T-helper 2 cell treated with Interferon-gamma antibody and Interleukin-4, amounts not matched to agents 5 μg/mL and 100 μg/mL, for 36 hours (primary cell): ENCODE measurements around the gene LNX2.

Source experiments
- DNase-seq: peaks from one replicate; pipeline ENCODE4 v3.0.0; 2021; ENCODE audit warnings: low spot score
- H3K27ac Mint-ChIP-seq: one replicate; pipeline ENCODE4 v1.8.0; 2021; ENCODE audit warnings: mild to moderate bottlenecking, mixed read lengths
- H3K27me3 Mint-ChIP-seq: one replicate; pipeline ENCODE4 v1.8.0; 2021; ENCODE audit warnings: low read depth, mixed read lengths
- H3K36me3 Mint-ChIP-seq: one replicate; pipeline ENCODE4 v1.8.0; 2021; ENCODE audit warnings: low read depth, mixed read lengths
- H3K4me1 Mint-ChIP-seq: one replicate; pipeline ENCODE4 v1.8.0; 2021; ENCODE audit warnings: low read depth, mixed read lengths
- H3K4me3 Mint-ChIP-seq: one replicate; pipeline ENCODE4 v1.8.0; 2022; ENCODE audit warnings: mild to moderate bottlenecking, moderate library complexity, mixed read lengths
- H3K9me3 Mint-ChIP-seq: one replicate; pipeline ENCODE4 v1.8.0; 2021; ENCODE audit warnings: mixed read lengths

The LNX2 gene

GRCh38 chr13:27613628-27614027 is 6.7 kb downstream of the LNX2 start:
- Mint-ChIP-seq H3K36me3 (peaks cover 16% of the 10 kb centered on the region), H3K9me3 (peaks cover 9% of the 10 kb centered on the region), H3K27me3 (no peaks in the 10 kb centered on the region), H3K4me1 (peaks cover 28% of the 10 kb centered on the region), H3K4me3 (no peak overlapping the region), H3K27ac (no peak overlapping the region)
- no peak for DNase-seq

DNA sequence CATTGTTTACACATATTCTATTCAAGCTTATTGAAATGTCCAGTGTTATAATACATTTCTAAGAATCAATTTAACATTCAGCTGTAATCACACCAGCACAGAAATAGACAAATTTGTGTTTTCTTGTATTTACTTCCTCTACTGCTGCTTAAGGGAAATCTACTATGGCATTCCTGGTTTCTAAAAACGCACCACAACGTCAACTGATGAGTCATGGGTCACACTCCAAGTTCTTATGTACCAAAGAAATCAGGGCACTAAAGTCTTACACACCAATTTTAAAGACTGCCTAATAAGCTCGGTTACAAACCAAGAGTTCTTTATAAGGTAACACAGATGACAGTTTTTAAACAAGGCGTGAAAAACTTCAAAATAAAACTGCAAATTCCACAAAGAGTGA is 13.2 kb downstream of the LNX2 start:
- peaks cover 3% of the 10 kb centered on the region for H3K36me3 Mint-ChIP-seq
- no peak for DNase-seq
- H3K4me1 Mint-ChIP-seq = peaks cover 14% of the 10 kb centered on the region
- no peak overlapping the region for H3K27ac Mint-ChIP-seq
- H3K9me3 Mint-ChIP-seq = no peaks in the 10 kb centered on the region
- H3K27me3 Mint-ChIP-seq = no peaks in the 10 kb centered on the region
- no peak overlapping the region for H3K4me3 Mint-ChIP-seq

- Mint-ChIP-seq H3K36me3 (peaks cover 2% of the 10 kb centered on the region), H3K4me3 (no peak overlapping the region), H3K9me3 (no peaks in the 10 kb centered on the region), H3K4me1 (peaks cover 13% of the 10 kb centered on the region), H3K27me3 (no peaks in the 10 kb centered on the region), H3K27ac (no peak overlapping the region)
- DNase-seq = no peak
Measured at GRCh38 chr13:27605610-27606200, 14.6 kb downstream of the LNX2 start.

GRCh38 chr13:27605099-27605498 is 15.2 kb downstream of the LNX2 start:
- Mint-ChIP-seq H3K27ac (no peak overlapping the region), H3K4me3 (no peak overlapping the region), H3K4me1 (peaks cover 11% of the 10 kb centered on the region), H3K27me3 (no peaks in the 10 kb centered on the region), H3K36me3 (peaks cover 2% of the 10 kb centered on the region), H3K9me3 (no peaks in the 10 kb centered on the region)
- no peak for DNase-seq

GRCh38 chr13:27601803-27602202 is 18.5 kb downstream of the LNX2 start:
- Mint-ChIP-seq H3K4me1 (peaks cover 14% of the 10 kb centered on the region), H3K36me3 (peaks cover 2% of the 10 kb centered on the region), H3K27ac (no peak overlapping the region), H3K4me3 (no peak overlapping the region), H3K27me3 (no peaks in the 10 kb centered on the region), H3K9me3 (no peaks in the 10 kb centered on the region)
- DNase-seq = no peak

GRCh38 chr13:27601208-27601607 is 19.1 kb downstream of the LNX2 start:
- Mint-ChIP-seq H3K4me1 (peaks cover 14% of the 10 kb centered on the region), H3K27ac (no peak overlapping the region), H3K4me3 (no peak overlapping the region), H3K27me3 (no peaks in the 10 kb centered on the region), H3K36me3 (peaks cover 2% of the 10 kb centered on the region), H3K9me3 (no peaks in the 10 kb centered on the region)
- no peak for DNase-seq

DNA sequence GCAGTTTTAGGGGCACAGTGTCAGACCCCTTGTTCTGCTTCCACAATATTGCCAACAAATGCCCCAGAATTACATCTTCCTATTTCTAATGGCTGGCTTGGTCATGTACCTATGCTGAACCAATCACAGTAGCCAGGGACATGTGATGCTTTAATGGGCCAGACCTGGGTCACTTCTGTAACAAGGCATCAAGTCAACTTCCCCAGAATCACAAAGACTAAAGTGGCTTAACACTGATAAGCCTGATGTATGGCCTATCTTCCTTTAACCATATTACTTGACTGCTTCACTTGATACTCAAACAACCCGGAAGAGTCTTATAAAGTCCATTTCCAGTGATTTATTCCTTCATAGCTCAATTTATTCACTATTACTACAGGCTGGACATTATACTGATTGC is 19.6 kb downstream of the LNX2 start:
- Mint-ChIP-seq H3K27ac (no peak overlapping the region), H3K36me3 (no peaks in the 10 kb centered on the region), H3K4me3 (no peak overlapping the region), H3K4me1 (peaks cover 11% of the 10 kb centered on the region), H3K27me3 (no peaks in the 10 kb centered on the region), H3K9me3 (no peaks in the 10 kb centered on the region)
- no peak for DNase-seq

DNA sequence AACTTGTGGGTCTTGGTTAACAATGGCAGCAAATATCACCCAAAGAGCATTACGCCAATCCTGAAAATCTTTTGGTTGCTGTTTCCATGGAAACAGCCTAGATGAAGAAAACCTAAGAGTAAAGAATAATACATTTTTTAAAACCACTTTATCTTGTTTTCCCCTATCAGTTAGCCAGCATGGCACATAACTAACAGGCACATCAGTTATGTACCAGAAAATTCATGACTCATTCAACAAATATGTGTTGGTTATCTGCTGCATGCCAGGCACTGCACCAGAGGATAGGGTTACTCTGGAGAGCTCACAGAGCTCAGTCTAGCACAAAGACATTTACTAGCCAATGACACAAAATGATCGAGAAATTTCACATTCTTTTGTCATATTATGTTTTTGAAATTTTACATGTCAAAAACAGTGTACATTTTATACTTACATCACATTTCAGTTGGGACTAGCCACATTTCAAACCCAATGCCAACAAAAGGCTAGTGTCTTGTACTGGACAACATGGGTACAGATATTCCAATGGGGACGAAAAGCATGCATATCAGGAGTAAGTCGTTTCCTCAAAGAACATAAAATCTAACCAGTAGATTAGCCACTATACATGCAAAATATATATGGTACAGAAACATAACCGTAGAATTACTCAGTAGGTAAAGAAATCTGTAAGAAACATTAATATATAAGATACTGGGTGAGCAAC is 20.3 kb downstream of the LNX2 start:
- Mint-ChIP-seq H3K27me3 (no peaks in the 10 kb centered on the region), H3K9me3 (no peaks in the 10 kb centered on the region), H3K27ac (no peak overlapping the region), H3K36me3 (no peaks in the 10 kb centered on the region), H3K4me1 (peaks cover 10% of the 10 kb centered on the region), H3K4me3 (no peak overlapping the region)
- no peak for DNase-seq

GRCh38 chr13:27599096-27599495 is 21.2 kb downstream of the LNX2 start:
- no peaks in the 10 kb centered on the region for H3K27me3 Mint-ChIP-seq
- H3K4me3 Mint-ChIP-seq = no peak overlapping the region
- DNase-seq = no peak
- no peak overlapping the region for H3K27ac Mint-ChIP-seq
- no peaks in the 10 kb centered on the region for H3K36me3 Mint-ChIP-seq
- H3K9me3 Mint-ChIP-seq = no peaks in the 10 kb centered on the region
- peaks cover 10% of the 10 kb centered on the region for H3K4me1 Mint-ChIP-seq

DNA sequence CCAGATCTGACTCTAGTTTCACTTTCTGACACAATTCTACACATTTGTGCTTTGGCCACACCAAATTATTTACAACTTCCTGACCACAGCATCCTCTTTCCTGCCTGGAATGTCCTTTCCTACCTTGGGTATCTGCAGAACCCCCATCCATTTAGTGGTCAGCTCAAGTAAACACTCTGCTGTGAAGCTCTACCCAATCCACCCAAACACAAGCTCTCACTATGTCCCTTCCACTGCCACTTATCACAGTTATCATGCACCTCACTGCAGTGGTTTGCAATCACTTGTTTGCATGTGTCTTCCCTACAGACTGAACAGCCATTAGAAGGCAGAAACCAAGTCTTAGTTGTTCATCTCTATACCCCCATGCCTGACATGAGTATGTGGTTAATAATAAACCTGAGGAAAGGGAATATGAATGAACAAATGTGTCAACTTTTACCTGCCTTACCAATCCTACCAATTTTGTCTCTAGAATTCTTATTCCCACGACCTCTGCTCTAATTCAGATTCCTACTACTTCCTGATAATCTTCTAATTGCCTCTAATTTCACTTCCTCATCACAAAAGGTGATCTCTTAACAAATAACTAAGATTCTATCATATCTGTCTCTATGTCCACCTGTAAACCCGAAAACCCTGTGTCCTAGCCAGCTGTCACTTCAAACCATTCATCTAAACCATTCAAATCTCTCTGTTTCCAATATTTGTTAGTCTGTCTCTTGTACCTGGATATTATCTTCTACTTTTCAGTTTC is 25.1 kb downstream of the LNX2 start:
- Mint-ChIP-seq H3K27me3 (no peaks in the 10 kb centered on the region), H3K27ac (no peak overlapping the region), H3K36me3 (no peaks in the 10 kb centered on the region), H3K4me1 (peaks cover 4% of the 10 kb centered on the region), H3K9me3 (no peaks in the 10 kb centered on the region), H3K4me3 (no peak overlapping the region)
- DNase-seq = no peak

GRCh38 chr13:27593267-27593666 is 27.1 kb downstream of the LNX2 start:
- H3K27me3 Mint-ChIP-seq = no peaks in the 10 kb centered on the region
- no peaks in the 10 kb centered on the region for H3K4me1 Mint-ChIP-seq
- H3K27ac Mint-ChIP-seq = no peak overlapping the region
- no peak overlapping the region for H3K4me3 Mint-ChIP-seq
- H3K9me3 Mint-ChIP-seq = no peaks in the 10 kb centered on the region
- DNase-seq = no peak
- no peaks in the 10 kb centered on the region for H3K36me3 Mint-ChIP-seq

- Mint-ChIP-seq H3K9me3 (no peaks in the 10 kb centered on the region), H3K27me3 (no peaks in the 10 kb centered on the region), H3K4me1 (no peaks in the 10 kb centered on the region), H3K36me3 (no peaks in the 10 kb centered on the region), H3K27ac (no peak overlapping the region), H3K4me3 (no peak overlapping the region)
- DNase-seq = no peak
Measured at GRCh38 chr13:27592865-27593264, 27.5 kb downstream of the LNX2 start.

DNA sequence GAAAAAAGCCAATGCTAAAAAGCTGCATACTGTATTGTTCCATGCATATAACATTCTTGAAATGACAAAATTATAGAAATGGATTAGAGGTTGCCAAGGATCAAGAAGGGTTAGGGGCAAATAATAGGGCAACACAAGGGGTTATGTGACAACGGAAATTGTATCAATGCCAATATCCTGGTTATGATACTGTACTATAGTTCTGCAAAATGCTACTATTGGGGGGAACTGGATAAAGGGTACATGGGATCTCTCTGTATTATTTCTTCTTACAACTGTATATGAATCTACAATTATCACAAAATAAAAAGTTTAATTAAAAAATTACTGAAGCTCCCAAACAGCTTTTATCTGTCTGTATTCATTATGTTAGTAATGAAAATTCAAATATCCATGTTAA is 31.9 kb downstream of the LNX2 start:
- no peak for DNase-seq

GRCh38 chr13:27587095-27587746 is 33.1 kb downstream of the LNX2 start:
- Mint-ChIP-seq H3K36me3 (no peaks in the 10 kb centered on the region), H3K4me1 (peaks cover 22% of the 10 kb centered on the region), H3K9me3 (no peaks in the 10 kb centered on the region), H3K27me3 (no peaks in the 10 kb centered on the region), H3K4me3 (no peak overlapping the region), H3K27ac (no peak overlapping the region)
- no peak for DNase-seq

More for the DNA sequence above, 31.9 kb downstream of the LNX2 start:
- H3K27me3 Mint-ChIP-seq = no peaks in the 10 kb centered on the region
- no peak overlapping the region for H3K27ac Mint-ChIP-seq
- H3K36me3 Mint-ChIP-seq = no peaks in the 10 kb centered on the region
- H3K9me3 Mint-ChIP-seq = no peaks in the 10 kb centered on the region
- no peak overlapping the region for H3K4me3 Mint-ChIP-seq
- H3K4me1 Mint-ChIP-seq = peaks cover 17% of the 10 kb centered on the region
